Keratinocyte (primary cell): ENCODE data around the gene MRPL50. TPM values are rescaled to one million over a fixed set of nuclear protein-coding genes. Genes with fewer than 3 reads are reported as not detected.

Source experiments
- DNase-seq: peaks from one replicate; pipeline ENCODE4 v3.0.0-alpha.2; 2011; ENCODE audit warnings: low read depth, missing footprints, low spot score
- FAIRE-seq: peaks from 2 replicates; lab custom pipeline; 2011; peaks lifted over from hg19 to GRCh38; lab: Jason Lieb, UNC
- H2AFZ ChIP-seq: 2 replicates; pipeline ENCODE4 v1.6.0; 2012; ENCODE audit warnings: low read length, control low read depth, inconsistent platforms; ENCODE audit not compliant: control insufficient read depth
- H3K27ac ChIP-seq: 2 replicates; pipeline ENCODE4 v1.5.1; 2011; ENCODE audit warnings: low read length; ENCODE audit not compliant: control insufficient read depth, insufficient read depth
- H3K27me3 ChIP-seq: 3 replicates; pipeline ENCODE4 v1.6.0; 2011; ENCODE audit warnings: low read length; ENCODE audit not compliant: control insufficient read depth, insufficient read depth; ENCODE audit errors: extremely low read depth
- H3K36me3 ChIP-seq, 2 experiments: 2 replicates in 1 of 2; 3 replicates in 1 of 2; pipeline ENCODE4 v1.5.1; 2011; ENCODE audit warnings: low read length in 2 of 2, mild to moderate bottlenecking in 1 of 2; ENCODE audit not compliant: control insufficient read depth in 2 of 2, insufficient read depth in 2 of 2; ENCODE audit errors: extremely low read depth in 1 of 2
- H3K4me1 ChIP-seq: 3 replicates; pipeline ENCODE4 v1.5.1; 2011; ENCODE audit warnings: low read length; ENCODE audit not compliant: control insufficient read depth, insufficient read depth; ENCODE audit errors: extremely low read depth
- H3K4me2 ChIP-seq: 3 replicates; pipeline ENCODE4 v1.6.0; 2011; ENCODE audit warnings: low read depth, low read length; ENCODE audit not compliant: control insufficient read depth, insufficient read depth; ENCODE audit errors: extremely low read depth
- H3K4me3 ChIP-seq, 3 experiments: fragments of 200-600 bp in 1 of 3; sonication (generic) in 1 of 3; 2 replicates in 2 of 3; 3 replicates in 1 of 3; pipeline ENCODE4 v1.5.1; 2011 to 2016; ENCODE audit warnings: low read length in 3 of 3, mild to moderate bottlenecking in 3 of 3, control low read depth in 2 of 3, inconsistent platforms in 1 of 3, low read depth in 1 of 3, mixed read lengths in 1 of 3, mixed run types in 1 of 3, moderate library complexity in 1 of 3; ENCODE audit not compliant: control insufficient read depth in 2 of 3, insufficient read depth in 2 of 3; ENCODE audit errors: extremely low read depth in 1 of 3
- H3K79me2 ChIP-seq: 2 replicates; pipeline ENCODE4 v1.6.0; 2012; ENCODE audit warnings: low read length; ENCODE audit not compliant: control insufficient read depth, insufficient read depth
- H3K9ac ChIP-seq: 3 replicates; pipeline ENCODE4 v1.6.0; 2011; ENCODE audit warnings: low read length; ENCODE audit not compliant: control insufficient read depth, insufficient read depth; ENCODE audit errors: extremely low read depth
- H3K9me1 ChIP-seq: 3 replicates; pipeline ENCODE4 v1.6.0; 2011; ENCODE audit warnings: low read length; ENCODE audit not compliant: control insufficient read depth, insufficient read depth; ENCODE audit errors: extremely low read depth
- H3K9me3 ChIP-seq: 2 replicates; pipeline ENCODE4 v1.5.1; 2012; ENCODE audit warnings: low read depth, low read length; ENCODE audit not compliant: control insufficient read depth
- H4K20me1 ChIP-seq: 3 replicates; pipeline ENCODE4 v1.6.0; 2011; ENCODE audit warnings: low read length; ENCODE audit not compliant: control insufficient read depth, insufficient read depth; ENCODE audit errors: extremely low read depth
- EZH2 ChIP-seq: IDR thresholded peaks from one replicate; pipeline ENCODE4 v1.6.1; 2012; ENCODE audit warnings: inconsistent platforms, mild to moderate bottlenecking, low read length, moderate library complexity
- dilution Hi-C: fragments of 300-500 bp; cut with MboI; formaldehyde crosslinking; loops from one replicate; pipeline ENCODE4 v1.7.0; 2020; ENCODE audit warnings: low sequenced_read_pairs; ENCODE audit not compliant: extremely low pct_ligation_motif_present
- polyA plus RNA-seq, 5 experiments: library from polyadenylated mRNA; depleted of rRNA in 3 of 5; stranded (reverse) in 3 of 5; stranded (forward) in 1 of 5; unstranded in 1 of 5; fragments of >200 nt; gene quantifications; 1 replicate in 1 of 5; 2 replicates in 3 of 5; 3 replicates in 1 of 5; pipeline versions ENCODE4 v1.2.1 to v1.2.3, GENCODE V29; 2011 to 2012; ENCODE audit warnings: missing spikeins in 2 of 5, low read depth in 1 of 5, low replicate concordance in 1 of 5
- TF ChIP-seq, protein P1 (sequence below), 3 experiments: IDR thresholded peaks in 1 of 3; conservative IDR thresholded peaks in 1 of 3; optimal IDR thresholded peaks in 1 of 3; 2 replicates in 2 of 3; 3 replicates in 1 of 3; pipeline versions ENCODE3 to v1.5.1; 2011; ENCODE audit warnings: low read length in 3 of 3, mild to moderate bottlenecking in 3 of 3, moderate library complexity in 2 of 3, control low read depth in 1 of 3, inconsistent platforms in 1 of 3; ENCODE audit not compliant: insufficient read depth in 2 of 3; ENCODE audit errors: extremely low read depth in 1 of 3

MRPL50 gene
- polyA plus RNA-seq, 1 donor (not counting 4 experiments of a cell fraction or from before 2014, with no cell fraction given): 24.0 TPM

DNA sequence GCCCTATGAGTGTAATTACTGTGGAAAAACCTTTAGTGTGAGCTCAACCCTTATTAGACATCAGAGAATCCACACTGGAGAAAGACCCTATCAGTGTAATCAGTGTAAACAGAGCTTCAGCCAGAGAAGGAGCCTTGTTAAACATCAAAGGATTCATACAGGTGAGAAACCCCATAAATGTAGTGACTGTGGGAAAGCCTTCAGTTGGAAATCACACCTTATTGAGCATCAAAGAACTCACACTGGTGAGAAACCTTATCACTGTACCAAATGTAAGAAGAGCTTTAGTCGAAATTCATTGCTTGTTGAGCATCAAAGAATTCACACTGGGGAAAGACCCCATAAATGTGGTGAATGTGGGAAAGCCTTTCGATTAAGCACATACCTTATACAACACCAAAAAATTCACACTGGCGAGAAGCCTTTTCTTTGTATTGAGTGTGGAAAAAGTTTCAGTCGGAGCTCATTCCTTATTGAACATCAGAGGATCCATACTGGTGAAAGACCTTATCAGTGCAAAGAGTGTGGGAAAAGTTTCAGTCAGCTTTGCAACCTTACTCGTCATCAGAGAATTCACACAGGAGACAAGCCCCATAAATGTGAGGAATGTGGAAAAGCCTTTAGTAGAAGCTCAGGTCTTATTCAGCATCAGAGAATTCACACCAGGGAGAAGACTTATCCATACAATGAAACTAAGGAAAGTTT is 10.1 kb upstream of the MRPL50 start:
- FAIRE-seq (no peak), DNase-seq (no peak)
- Histone ChIP-seq H3K9me1 (no peaks in the 10 kb centered on the region), H3K27ac (no peak overlapping the region), H3K36me3 (peaks cover 22 to 30% of the 10 kb centered on the region in 2 experiments), H2AFZ (no peak overlapping the region), H3K4me1 (no peaks in the 10 kb centered on the region), H3K4me2 (no peak overlapping the region), H3K79me2 (no peaks in the 10 kb centered on the region), H3K9ac (no peak overlapping the region), H3K27me3 (no peaks in the 10 kb centered on the region), H3K9me3 (peaks cover 30% of the 10 kb centered on the region), H4K20me1 (no peaks in the 10 kb centered on the region), H3K4me3 (no peak overlapping the region)
- dilution Hi-C loops: no loop called here
- TF ChIP-seq, protein P1, sequence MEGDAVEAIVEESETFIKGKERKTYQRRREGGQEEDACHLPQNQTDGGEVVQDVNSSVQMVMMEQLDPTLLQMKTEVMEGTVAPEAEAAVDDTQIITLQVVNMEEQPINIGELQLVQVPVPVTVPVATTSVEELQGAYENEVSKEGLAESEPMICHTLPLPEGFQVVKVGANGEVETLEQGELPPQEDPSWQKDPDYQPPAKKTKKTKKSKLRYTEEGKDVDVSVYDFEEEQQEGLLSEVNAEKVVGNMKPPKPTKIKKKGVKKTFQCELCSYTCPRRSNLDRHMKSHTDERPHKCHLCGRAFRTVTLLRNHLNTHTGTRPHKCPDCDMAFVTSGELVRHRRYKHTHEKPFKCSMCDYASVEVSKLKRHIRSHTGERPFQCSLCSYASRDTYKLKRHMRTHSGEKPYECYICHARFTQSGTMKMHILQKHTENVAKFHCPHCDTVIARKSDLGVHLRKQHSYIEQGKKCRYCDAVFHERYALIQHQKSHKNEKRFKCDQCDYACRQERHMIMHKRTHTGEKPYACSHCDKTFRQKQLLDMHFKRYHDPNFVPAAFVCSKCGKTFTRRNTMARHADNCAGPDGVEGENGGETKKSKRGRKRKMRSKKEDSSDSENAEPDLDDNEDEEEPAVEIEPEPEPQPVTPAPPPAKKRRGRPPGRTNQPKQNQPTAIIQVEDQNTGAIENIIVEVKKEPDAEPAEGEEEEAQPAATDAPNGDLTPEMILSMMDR (optimal IDR thresholded peaks at IDR 0.05 in 1 of 3, IDR thresholded peaks at IDR 0.05 in 1 of 3, conservative IDR thresholded peaks at IDR 0.05 in 1 of 3; ENCODE audit: extremely low read depth in 1 of 3, insufficient read depth in 2 of 3, low read length in 3 of 3): no peak
- TF ChIP-seq EZH2: no peak

DNA sequence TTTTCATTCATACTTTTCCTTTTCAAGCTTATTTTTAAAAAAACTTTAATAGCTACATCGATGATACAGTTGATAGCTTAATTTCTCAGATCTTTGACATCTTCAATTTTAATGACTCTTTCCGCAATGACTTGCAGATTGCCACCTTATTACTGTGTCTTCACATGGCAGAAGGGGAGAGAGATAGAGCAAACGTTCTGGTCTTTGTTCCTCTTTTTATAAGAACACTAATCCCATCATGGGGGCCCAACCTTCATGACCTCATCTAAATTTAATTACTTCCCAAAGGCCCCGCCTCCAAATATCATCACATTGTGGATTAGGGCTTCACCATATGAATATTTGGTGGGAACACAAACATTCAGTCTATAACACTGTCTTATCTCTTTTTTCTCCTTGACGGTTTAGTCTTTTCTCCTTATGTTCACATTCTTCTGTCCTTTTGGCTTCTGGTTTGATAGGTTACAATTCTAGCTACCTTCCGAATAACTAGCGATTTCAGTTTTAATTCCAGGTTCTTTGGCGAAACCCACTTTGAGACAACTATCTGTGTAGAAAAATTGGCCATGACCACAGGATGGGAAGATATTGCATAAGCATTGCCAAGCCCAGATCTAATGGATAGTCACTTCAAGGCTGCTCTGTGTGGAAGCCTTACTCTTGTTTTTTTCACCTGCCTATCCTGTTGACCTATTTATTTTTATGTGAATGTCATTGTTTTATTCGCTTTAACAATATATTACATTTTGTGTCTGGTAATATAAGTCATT is 5.3 kb upstream of the MRPL50 start:
- FAIRE-seq: no peak
- H3K36me3 ChIP-seq: peaks cover 30 to 32% of the 10 kb centered on the region in 2 experiments
- DNase-seq: no peak
- no peak overlapping the region for H3K4me3 ChIP-seq
- H3K27ac ChIP-seq: no peak overlapping the region
- no peaks in the 10 kb centered on the region for H3K27me3 ChIP-seq
- no peaks in the 10 kb centered on the region for H3K9me1 ChIP-seq
- H3K9me3 ChIP-seq: peaks cover 19% of the 10 kb centered on the region
- H3K79me2 ChIP-seq: peaks cover 33% of the 10 kb centered on the region
- TF ChIP-seq, protein P1 (optimal IDR thresholded peaks at IDR 0.05 in 1 of 3, IDR thresholded peaks at IDR 0.05 in 1 of 3, conservative IDR thresholded peaks at IDR 0.05 in 1 of 3; ENCODE audit: extremely low read depth in 1 of 3, insufficient read depth in 2 of 3, low read length in 3 of 3): no peak
- no peak for TF ChIP-seq EZH2
- dilution Hi-C loops: no loop called here
- no peaks in the 10 kb centered on the region for H4K20me1 ChIP-seq
- H3K9ac ChIP-seq: no peak overlapping the region
- H3K4me2 ChIP-seq: no peak overlapping the region
- H3K4me1 ChIP-seq: peaks cover 10% of the 10 kb centered on the region
- H2AFZ ChIP-seq: no peak overlapping the region
